H9 (cell line): Measurements from ENCODE around the gene PRRC2B. TPM values are rescaled to one million over a fixed set of nuclear protein-coding genes. Genes with fewer than 3 reads are reported as not detected.

Experiments
- DNase-seq: peaks from one replicate; pipeline ENCODE4 v3.0.0-alpha.2; 2017
- H2AFZ ChIP-seq: one replicate; pipeline ENCODE4 v1.6.1; 2013; ENCODE audit warnings: mild to moderate bottlenecking, low read length, control low read depth, moderate library complexity
- H2AK5ac ChIP-seq: 2 replicates; pipeline ENCODE4 v1.6.1; 2013; ENCODE audit warnings: low read length, control low read depth, mixed read lengths; ENCODE audit not compliant: insufficient read length
- H2BK120ac ChIP-seq: one replicate; pipeline ENCODE4 v1.6.1; 2013; ENCODE audit warnings: low read depth, mild to moderate bottlenecking, low read length, control low read depth, inconsistent platforms; ENCODE audit not compliant: poor library complexity, severe bottlenecking
- H2BK12ac ChIP-seq: 2 replicates; pipeline ENCODE4 v1.6.1; 2013; ENCODE audit warnings: low read length, control low read depth, mixed read lengths, low read depth; ENCODE audit not compliant: insufficient read length
- H2BK15ac ChIP-seq: 2 replicates; pipeline ENCODE4 v1.6.1; 2013; ENCODE audit warnings: low read depth, low read length, control low read depth
- H2BK20ac ChIP-seq: one replicate; pipeline ENCODE4 v1.6.1; 2013; ENCODE audit warnings: low read depth, mild to moderate bottlenecking, low read length, control low read depth, inconsistent platforms; ENCODE audit not compliant: poor library complexity, severe bottlenecking
- H2BK5ac ChIP-seq: 2 replicates; pipeline ENCODE4 v1.6.1; 2013; ENCODE audit warnings: low read length, control low read depth, mixed read lengths; ENCODE audit not compliant: insufficient read length
- H3K14ac ChIP-seq: 2 replicates; pipeline ENCODE4 v1.6.1; 2013; ENCODE audit warnings: low read length, control low read depth; ENCODE audit not compliant: insufficient read depth
- H3K18ac ChIP-seq: 2 replicates; pipeline ENCODE4 v1.6.1; 2013; ENCODE audit warnings: low read depth, mild to moderate bottlenecking, mixed read lengths, low read length, control low read depth; ENCODE audit not compliant: insufficient read length
- H3K23ac ChIP-seq: 2 replicates; pipeline ENCODE4 v1.6.1; 2013; ENCODE audit warnings: low read length, control low read depth, mixed read lengths, low read depth; ENCODE audit not compliant: insufficient read length
- H3K23me2 ChIP-seq: 2 replicates; pipeline ENCODE4 v1.6.1; 2013; ENCODE audit warnings: low read depth, mild to moderate bottlenecking, mixed read lengths, low read length, control low read depth; ENCODE audit not compliant: insufficient read length, poor library complexity, severe bottlenecking
- H3K27ac ChIP-seq: 2 replicates; pipeline ENCODE4 v1.5.1; 2013; ENCODE audit warnings: low read length, control low read depth, mixed read lengths, low read depth; ENCODE audit not compliant: insufficient read length
- H3K27me3 ChIP-seq: 2 replicates; pipeline ENCODE4 v1.6.1; 2013; ENCODE audit warnings: low read length, control low read depth, inconsistent platforms; ENCODE audit not compliant: insufficient read depth
- H3K4ac ChIP-seq: 2 replicates; pipeline ENCODE4 v1.6.1; 2013; ENCODE audit warnings: low read depth, mild to moderate bottlenecking, control low read depth, inconsistent platforms, low read length, moderate library complexity
- H3K4me1 ChIP-seq: 2 replicates; pipeline ENCODE4 v1.6.1; 2013; ENCODE audit warnings: low read length, control low read depth, inconsistent platforms; ENCODE audit not compliant: insufficient read depth
- H3K4me2 ChIP-seq: 2 replicates; pipeline ENCODE4 v1.6.1; 2013; ENCODE audit warnings: low read length, control low read depth, mixed read lengths; ENCODE audit not compliant: insufficient read length, insufficient read depth
- H3K56ac ChIP-seq: 2 replicates; pipeline ENCODE4 v1.6.1; 2013; ENCODE audit warnings: low read depth, mild to moderate bottlenecking, mixed read lengths, low read length, control low read depth; ENCODE audit not compliant: insufficient read length
- H3K79me1 ChIP-seq: 2 replicates; pipeline ENCODE4 v1.6.1; 2013; ENCODE audit warnings: low read depth, mild to moderate bottlenecking, moderate library complexity, low read length, control low read depth, inconsistent platforms; ENCODE audit not compliant: insufficient read depth, poor library complexity, severe bottlenecking
- H3K79me2 ChIP-seq: 2 replicates; pipeline ENCODE4 v1.6.1; 2013; ENCODE audit warnings: low read length, control low read depth, inconsistent platforms; ENCODE audit not compliant: insufficient read depth
- H3K9ac ChIP-seq: 2 replicates; pipeline ENCODE4 v1.6.1; 2013; ENCODE audit warnings: low read length, control low read depth, mixed read lengths; ENCODE audit not compliant: insufficient read length; ENCODE audit errors: extremely low read depth
- H3K9me3 ChIP-seq: one replicate; pipeline ENCODE4 v1.6.1; 2013; ENCODE audit warnings: low read depth, low read length, inconsistent platforms; ENCODE audit not compliant: control insufficient read depth
- H3T11ph ChIP-seq: one replicate; pipeline ENCODE4 v1.6.1; 2013; ENCODE audit warnings: mild to moderate bottlenecking, low read length, control low read depth, inconsistent platforms
- H4K20me1 ChIP-seq: one replicate; pipeline ENCODE4 v1.6.1; 2013; ENCODE audit not compliant: control insufficient read depth, insufficient read length, insufficient read depth
- H4K5ac ChIP-seq: 2 replicates; pipeline ENCODE4 v1.6.1; 2013; ENCODE audit warnings: low read depth, mild to moderate bottlenecking, mixed read lengths, low read length, control low read depth; ENCODE audit not compliant: insufficient read length
- H4K8ac ChIP-seq: replicated peaks from 2 replicates; pipeline ENCODE4 v1.6.1; 2013; ENCODE audit warnings: low read length, control low read depth, mixed read lengths, low read depth; ENCODE audit not compliant: insufficient read length
- H4K91ac ChIP-seq: 2 replicates; pipeline ENCODE4 v1.6.1; 2013; ENCODE audit warnings: low read depth, mild to moderate bottlenecking, moderate library complexity, mixed read lengths, low read length, control low read depth; ENCODE audit not compliant: insufficient read length
- H3K27ac Mint-ChIP-seq, 3 experiments: 2 replicates in 2 of 3; 3 replicates in 1 of 3; pipeline ENCODE4 v1.8.0; 2020 to 2021; ENCODE audit warnings: mixed read lengths in 3 of 3, mild to moderate bottlenecking in 1 of 3, moderate library complexity in 1 of 3
- H3K27me3 Mint-ChIP-seq: 2 replicates; pipeline ENCODE4 v1.8.0; 2021; ENCODE audit warnings: low read depth, mild to moderate bottlenecking, moderate library complexity, mixed read lengths
- H3K36me3 Mint-ChIP-seq, 3 experiments: 2 replicates in 2 of 3; 3 replicates in 1 of 3; pipeline ENCODE4 v1.8.0; 2020 to 2021; ENCODE audit warnings: low read depth in 3 of 3, mixed read lengths in 3 of 3; ENCODE audit not compliant: insufficient read depth in 1 of 3
- H3K4me1 Mint-ChIP-seq, 2 experiments: 2 replicates each; pipeline ENCODE4 v1.8.0; 2020; ENCODE audit warnings: mixed read lengths in 2 of 2
- H3K4me3 Mint-ChIP-seq, 2 experiments: 2 replicates in 1 of 2; 3 replicates in 1 of 2; pipeline ENCODE4 v1.8.0; 2020 to 2021; ENCODE audit warnings: mild to moderate bottlenecking in 2 of 2, mixed read lengths in 2 of 2, moderate library complexity in 1 of 2
- H3K9me3 Mint-ChIP-seq, 2 experiments: 2 replicates in 1 of 2; 3 replicates in 1 of 2; pipeline ENCODE4 v1.8.0; 2020; ENCODE audit warnings: mild to moderate bottlenecking in 2 of 2, mixed read lengths in 2 of 2, moderate library complexity in 1 of 2
- CTCF ChIP-seq: fragments of 200-600 bp; sonication (generic); conservative IDR thresholded peaks from 3 replicates; pipeline ENCODE4 v1.8.0; 2021; ENCODE audit warnings: antibody characterized with exemption, mild to moderate bottlenecking
- WGBS: extraction: QIAGEN DNeasy Blood & Tissue Kit; methylation state at CpG from one replicate; pipeline ENCODE4 v1.1.7; 2013; ENCODE audit warnings: missing lambda C conversion rate, low lambda C conversion rate, mixed read lengths; ENCODE audit not compliant: insufficient read length; ENCODE audit errors: extremely low coverage; 5-methylcytosine and 5-hydroxymethylcytosine counted together
- total RNA-seq: library from RNA; stranded (reverse); gene quantifications from 2 replicates; pipeline ENCODE4 v1.2.1, GENCODE V29; 2021

PRRC2B gene
- total RNA-seq, 1 experiment from 2014 or later, result 251 TPM

GRCh38 chr9:131520503-131520902 lies 126.6 kb downstream of the PRRC2B start:
- no peak overlapping the region for H3K18ac ChIP-seq
- no peak overlapping the region for H3K14ac ChIP-seq
- H2BK5ac ChIP-seq, result no peak overlapping the region
- no peaks in the 10 kb centered on the region for H3K4me1 Mint-ChIP-seq
- H3K9ac ChIP-seq, result no peak overlapping the region
- H3K4me1 ChIP-seq, result no peaks in the 10 kb centered on the region
- no peaks in the 10 kb centered on the region for H3K27me3 Mint-ChIP-seq
- H2BK15ac ChIP-seq, result no peak overlapping the region
- H2AK5ac ChIP-seq, result no peak overlapping the region
- H2BK120ac ChIP-seq, result no peak overlapping the region
- no peak overlapping the region for H3K27ac Mint-ChIP-seq
- no peaks in the 10 kb centered on the region for H3K23me2 ChIP-seq
- H3K23ac ChIP-seq, result no peak overlapping the region
- no peak overlapping the region for H2BK20ac ChIP-seq
- H3K4ac ChIP-seq, result no peak overlapping the region
- H4K91ac ChIP-seq, result no peak overlapping the region
- H3T11ph ChIP-seq, result no peak overlapping the region
- no peak overlapping the region for H3K56ac ChIP-seq
- H3K36me3 Mint-ChIP-seq, result peaks cover 37 to 77% (median 71%) of the 10 kb centered on the region in 3 experiments; a peak in 6 of 7 replicates
- no peak overlapping the region for H4K5ac ChIP-seq
- no peak overlapping the region for H3K27ac ChIP-seq
- H2AFZ ChIP-seq, result no peak overlapping the region
- H3K9me3 Mint-ChIP-seq, result no peaks in the 10 kb centered on the region
- no peaks in the 10 kb centered on the region for H3K27me3 ChIP-seq
- no peak overlapping the region for H3K4me3 Mint-ChIP-seq
- H4K8ac ChIP-seq, result no peak overlapping the region
- H3K79me2 ChIP-seq, result no peaks in the 10 kb centered on the region
- H3K9me3 ChIP-seq, result no peaks in the 10 kb centered on the region
- H3K79me1 ChIP-seq, result no peaks in the 10 kb centered on the region
- H4K20me1 ChIP-seq, result no peaks in the 10 kb centered on the region
- no peak for TF ChIP-seq CTCF
- no CpG with 5 or more reads among the region's 16 CpGs for WGBS
- no peak overlapping the region for H2BK12ac ChIP-seq
- no peak for DNase-seq
- no peak overlapping the region for H3K4me2 ChIP-seq
